ENCODE results near the gene MTHFSD. TPM values are rescaled to one million over a fixed set of nuclear protein-coding genes. Genes with fewer than 3 reads are reported as not detected.

The MTHFSD gene
- total and polyA plus RNA-seq, 2 of the 8 experiments (the other 6 are each of a cell fraction or from before 2014, with no cell fraction given) = 7.1 to 9.8 TPM

DNA sequence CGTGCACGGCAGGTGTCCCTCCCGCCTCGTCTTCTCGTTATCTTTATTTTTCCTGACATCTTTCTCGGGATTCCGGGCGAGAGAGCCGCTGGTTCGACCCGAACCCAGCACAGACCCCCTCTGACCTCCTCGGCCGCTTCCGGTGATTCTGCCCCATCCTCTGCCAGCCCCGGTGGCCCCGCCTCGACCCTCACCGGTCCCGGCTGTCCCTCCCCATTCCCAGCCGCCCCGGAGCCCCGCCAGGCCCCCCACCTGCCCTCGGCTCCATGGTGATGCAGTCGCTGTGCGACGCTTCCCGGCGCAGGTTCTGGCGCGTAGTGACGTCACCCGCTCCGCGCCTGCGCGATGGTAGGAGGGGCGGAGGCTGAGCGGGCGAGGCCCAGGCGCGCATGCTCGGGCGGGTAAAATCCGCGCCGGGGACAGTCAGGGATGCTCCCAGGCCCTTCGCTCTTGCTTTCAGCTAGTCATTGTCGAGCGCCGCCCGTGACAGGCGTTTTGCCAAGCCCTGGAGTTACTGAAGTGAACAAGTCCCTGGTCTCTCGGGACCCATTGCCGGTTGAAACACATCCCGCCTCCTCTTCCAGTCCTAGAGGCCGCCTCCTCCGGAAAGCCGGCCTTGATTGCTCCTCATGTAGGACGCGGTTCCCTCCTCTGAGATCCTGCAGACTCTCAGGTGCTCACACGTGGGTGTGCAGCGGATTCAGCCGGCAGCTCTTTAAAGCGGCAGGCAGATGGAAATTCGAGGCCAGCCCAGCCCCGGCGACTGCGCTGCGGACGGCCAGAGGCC is at the start of gene MTHFSD (continued):
- TF ChIP-seq, protein P1, sequence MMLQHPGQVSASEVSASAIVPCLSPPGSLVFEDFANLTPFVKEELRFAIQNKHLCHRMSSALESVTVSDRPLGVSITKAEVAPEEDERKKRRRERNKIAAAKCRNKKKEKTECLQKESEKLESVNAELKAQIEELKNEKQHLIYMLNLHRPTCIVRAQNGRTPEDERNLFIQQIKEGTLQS (IDR thresholded peaks at IDR 0.05; ENCODE audit: insufficient read depth, low read depth, low read length) = peak; percentile 97

Measured in H1 (cell line).